IPS-20b (cell line): Measurements from ENCODE around the gene ZC3H7A.
"Not testable (repeated sequence)": the region's sequence is repeated elsewhere in the genome, so short reads cannot be mapped to it uniquely, and the experiment has no call there.

Source experiments
- H3K27ac ChIP-seq: one replicate; pipeline ENCODE4 v1.5.1; 2013; ENCODE audit warnings: low read length
- H3K27me3 ChIP-seq: 2 replicates; pipeline ENCODE4 v1.6.1; 2013; ENCODE audit warnings: mild to moderate bottlenecking, low read length, inconsistent platforms; ENCODE audit not compliant: insufficient read depth
- H3K36me3 ChIP-seq: 2 replicates; pipeline ENCODE4 v1.6.1; 2013; ENCODE audit warnings: low read depth, mild to moderate bottlenecking, inconsistent platforms, low read length, moderate library complexity; ENCODE audit not compliant: insufficient read depth
- H3K4me1 ChIP-seq: 2 replicates; pipeline ENCODE4 v1.6.1; 2013; ENCODE audit warnings: mild to moderate bottlenecking, control low read depth, inconsistent platforms, low read length, moderate library complexity; ENCODE audit not compliant: insufficient read depth
- H3K4me3 ChIP-seq: 2 replicates; pipeline ENCODE4 v1.5.1; 2013; ENCODE audit warnings: mild to moderate bottlenecking, low read length, inconsistent platforms
- H3K9ac ChIP-seq: 2 replicates; pipeline ENCODE4 v1.6.1; 2013; ENCODE audit warnings: low read depth, mild to moderate bottlenecking, inconsistent platforms, low read length, moderate library complexity
- H3K9me3 ChIP-seq: 2 replicates; pipeline ENCODE4 v1.6.1; 2013; ENCODE audit warnings: mild to moderate bottlenecking, low read depth, low read length, inconsistent platforms; ENCODE audit not compliant: insufficient read depth

ZC3H7A gene

GRCh38 chr16:11797166-11797956 is at the start of gene ZC3H7A:
Gene ZC3H7A (minus strand): TSS chr16:11797258. CDS start chr16:11782354, 14,904 bp downstream.
- H3K36me3 ChIP-seq: peaks cover 13% of the 10 kb centered on the region
- peak within 1 kb of the TSS; percentile 74 for H3K27ac ChIP-seq
- no peaks in the 10 kb centered on the region for H3K9me3 ChIP-seq
- 0 out of 2 replicates have a peak, but pooled peaks cover 5% of the 10 kb centered on the region for H3K4me1 ChIP-seq
- peak within 1 kb of the TSS; percentile 89 for H3K9ac ChIP-seq
- no peaks in the 10 kb centered on the region for H3K27me3 ChIP-seq
- H3K4me3 ChIP-seq: peak within 1 kb of the TSS; percentile 89

GRCh38 chr16:11844499-11844898 is 47.4 kb upstream of the ZC3H7A start:
- peaks cover 97% of the 10 kb centered on the region for H3K36me3 ChIP-seq
- H3K4me3 ChIP-seq: no peak overlapping the region
- H3K27me3 ChIP-seq: no peaks in the 10 kb centered on the region
- H3K27ac ChIP-seq: no peak overlapping the region
- H3K9me3 ChIP-seq: no peaks in the 10 kb centered on the region
- no peaks in the 10 kb centered on the region for H3K4me1 ChIP-seq
- no peak overlapping the region for H3K9ac ChIP-seq

GRCh38 chr16:11843861-11844260 is 46.8 kb upstream of the ZC3H7A start:
- Histone ChIP-seq H3K27ac (no peak overlapping the region), H3K9ac (no peak overlapping the region), H3K9me3 (no peaks in the 10 kb centered on the region), H3K36me3 (peaks cover 97% of the 10 kb centered on the region), H3K4me3 (no peak overlapping the region), H3K4me1 (no peaks in the 10 kb centered on the region), H3K27me3 (no peaks in the 10 kb centered on the region)

GRCh38 chr16:11843206-11843605 is 46.1 kb upstream of the ZC3H7A start:
- H3K4me3 ChIP-seq: no peak overlapping the region
- H3K9me3 ChIP-seq: no peaks in the 10 kb centered on the region
- H3K4me1 ChIP-seq: no peaks in the 10 kb centered on the region
- H3K36me3 ChIP-seq: peaks cover 97% of the 10 kb centered on the region
- H3K9ac ChIP-seq: no peak overlapping the region
- H3K27ac ChIP-seq: no peak overlapping the region
- no peaks in the 10 kb centered on the region for H3K27me3 ChIP-seq

GRCh38 chr16:11841026-11841425 is 44.0 kb upstream of the ZC3H7A start:
- Histone ChIP-seq H3K27me3 (no peaks in the 10 kb centered on the region), H3K9ac (no peak overlapping the region), H3K4me1 (no peaks in the 10 kb centered on the region), H3K27ac (no peak overlapping the region), H3K36me3 (peaks cover 97% of the 10 kb centered on the region), H3K4me3 (no peak overlapping the region), H3K9me3 (no peaks in the 10 kb centered on the region)

- Histone ChIP-seq H3K27me3 (no peaks in the 10 kb centered on the region), H3K4me1 (no peaks in the 10 kb centered on the region), H3K4me3 (no peak overlapping the region), H3K36me3 (peaks cover 57% of the 10 kb centered on the region), H3K9ac (no peak overlapping the region), H3K9me3 (no peaks in the 10 kb centered on the region), H3K27ac (no peak overlapping the region)
Measured at GRCh38 chr16:11836650-11837244, 39.7 kb upstream of the ZC3H7A start.

GRCh38 chr16:11835891-11836649 is 39.0 kb upstream of the ZC3H7A start:
- Histone ChIP-seq H3K9ac (no peak overlapping the region), H3K4me1 (no peaks in the 10 kb centered on the region), H3K27ac (no peak overlapping the region), H3K9me3 (no peaks in the 10 kb centered on the region), H3K4me3 (no peak overlapping the region), H3K27me3 (no peaks in the 10 kb centered on the region), H3K36me3 (peaks cover 51% of the 10 kb centered on the region)

GRCh38 chr16:11835309-11835708 is 38.3 kb upstream of the ZC3H7A start:
- H3K36me3 ChIP-seq: peaks cover 43% of the 10 kb centered on the region
- no peaks in the 10 kb centered on the region for H3K4me1 ChIP-seq
- no peak overlapping the region for H3K27ac ChIP-seq
- H3K9me3 ChIP-seq: no peaks in the 10 kb centered on the region
- no peaks in the 10 kb centered on the region for H3K27me3 ChIP-seq
- no peak overlapping the region for H3K4me3 ChIP-seq
- no peak overlapping the region for H3K9ac ChIP-seq

GRCh38 chr16:11833951-11834695 is 37.1 kb upstream of the ZC3H7A start:
- H3K27me3 ChIP-seq: no peaks in the 10 kb centered on the region
- H3K4me1 ChIP-seq: no peaks in the 10 kb centered on the region
- no peak overlapping the region for H3K4me3 ChIP-seq
- no peak overlapping the region for H3K27ac ChIP-seq
- no peaks in the 10 kb centered on the region for H3K9me3 ChIP-seq
- peaks cover 31% of the 10 kb centered on the region for H3K36me3 ChIP-seq
- H3K9ac ChIP-seq: no peak overlapping the region

- Histone ChIP-seq H3K9ac (no peak overlapping the region), H3K9me3 (no peaks in the 10 kb centered on the region), H3K4me3 (no peak overlapping the region), H3K36me3 (no peaks in the 10 kb centered on the region), H3K4me1 (no peaks in the 10 kb centered on the region), H3K27me3 (no peaks in the 10 kb centered on the region), H3K27ac (no peak overlapping the region)
Measured at GRCh38 chr16:11828696-11829095, 31.6 kb upstream of the ZC3H7A start.

GRCh38 chr16:11825520-11826165 is 28.6 kb upstream of the ZC3H7A start:
- H3K9ac ChIP-seq, H3K9me3 ChIP-seq, H3K4me1 ChIP-seq, H3K36me3 ChIP-seq, H3K27ac ChIP-seq, H3K4me3 ChIP-seq, H3K27me3 ChIP-seq: not testable (repeated sequence)
